NCI-H446 (cell line): ENCODE results near the gene PRDM16.

Source experiments
- DNase-seq, 2 experiments: peaks; one replicate each; lab custom pipeline; 2025; lab: John Stamatoyannopoulos, UW

The PRDM16 gene

GRCh38 chr1:3053986-3054385 is 15.0 kb upstream of the PRDM16 start:
- DNase-seq = no peak

- DNase-seq = no peak
Measured at GRCh38 chr1:3054474-3054873, 14.5 kb upstream of the PRDM16 start.

- no peak for DNase-seq
Measured at GRCh38 chr1:3055051-3055450, 14.0 kb upstream of the PRDM16 start.

GRCh38 chr1:3056641-3057040 is 12.4 kb upstream of the PRDM16 start:
- DNase-seq = no peak

- no peak for DNase-seq
Measured at GRCh38 chr1:3058263-3059030, 10.6 kb upstream of the PRDM16 start.

GRCh38 chr1:3060127-3060526 is 8.9 kb upstream of the PRDM16 start:
- DNase-seq = no peak

- no peak for DNase-seq
Measured at GRCh38 chr1:3060601-3061551, 8.1 kb upstream of the PRDM16 start.

GRCh38 chr1:3061566-3061965 is 7.4 kb upstream of the PRDM16 start:
- no peak for DNase-seq

GRCh38 chr1:3061981-3062615 is 6.9 kb upstream of the PRDM16 start:
- DNase-seq = no peak

GRCh38 chr1:3062616-3063378 is 6.2 kb upstream of the PRDM16 start:
- DNase-seq = no peak

GRCh38 chr1:3063379-3064295 is 5.4 kb upstream of the PRDM16 start:
- no peak for DNase-seq

GRCh38 chr1:3064296-3064850 is 4.6 kb upstream of the PRDM16 start:
- no peak for DNase-seq

GRCh38 chr1:3064901-3065300 is 4.1 kb upstream of the PRDM16 start:
- no peak for DNase-seq

- no peak for DNase-seq
Measured at GRCh38 chr1:3065396-3065795, 3.6 kb upstream of the PRDM16 start.

GRCh38 chr1:3065797-3066196 is 3.2 kb upstream of the PRDM16 start:
- DNase-seq = no peak

GRCh38 chr1:3066250-3066711 is 2.7 kb upstream of the PRDM16 start:
- DNase-seq = no peak

GRCh38 chr1:3066826-3067225 is 2.2 kb upstream of the PRDM16 start:
- no peak for DNase-seq

- no peak for DNase-seq
Measured at GRCh38 chr1:3067301-3067670, 1.7 kb upstream of the PRDM16 start.

GRCh38 chr1:3067671-3068563 is 1.1 kb upstream of the PRDM16 start:
- no peak for DNase-seq
